ENCODE measurements around the gene FAM167B.

- TF ChIP-seq EZH2phosphoT487 (IDR thresholded peaks at IDR 0.05; ENCODE audit: borderline replicate concordance, low read length) (no peak), CTCF (IDR thresholded peaks at IDR 0.05; ENCODE audit: low read depth, low read length, poor library complexity, severe bottlenecking) (no peak)
Observed at GRCh38 chr1:32250893-32251716, 4.1 kb downstream of the FAM167B start, which contains the start of gene LCK.

Measured in DOHH2 (cell line).